Hepatocyte (in vitro differentiated cells): ENCODE data around the gene FBXL7.

ENCODE experiments used
- EZH2 ChIP-seq: fragments of 200-600 bp; sonication (generic); IDR thresholded peaks from 2 replicates; pipeline ENCODE4 v1.6.1; 2016; ENCODE audit warnings: antibody characterized with exemption, mild to moderate bottlenecking, borderline replicate concordance
- TF ChIP-seq, protein P1 (sequence below): fragments of 200-600 bp; sonication (generic); IDR thresholded peaks from 2 replicates; pipeline ENCODE4 v1.5.1; 2016; ENCODE audit warnings: antibody characterized with exemption, mild to moderate bottlenecking; ENCODE audit not compliant: poor library complexity

DNA sequence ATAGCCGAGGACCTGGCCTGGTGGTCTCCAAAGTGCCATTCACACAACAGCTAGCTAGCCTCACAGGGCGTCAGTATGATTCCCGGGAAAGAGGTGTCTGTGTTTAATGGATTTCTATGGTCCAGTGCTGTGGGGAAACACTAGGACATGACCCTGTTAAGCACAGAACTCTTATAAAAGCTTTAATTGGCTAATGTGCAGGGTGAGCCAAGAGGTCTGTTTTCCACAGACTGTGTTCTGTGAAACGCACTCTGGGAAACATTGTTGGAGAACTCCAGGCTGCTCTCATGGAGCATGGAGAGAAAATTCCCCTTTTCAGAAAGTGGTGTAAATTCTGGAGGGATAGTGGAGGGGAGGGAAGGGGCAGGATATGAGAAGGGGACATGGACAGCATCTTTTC is 331.4 kb downstream of the FBXL7 start:
- TF ChIP-seq, protein P1, sequence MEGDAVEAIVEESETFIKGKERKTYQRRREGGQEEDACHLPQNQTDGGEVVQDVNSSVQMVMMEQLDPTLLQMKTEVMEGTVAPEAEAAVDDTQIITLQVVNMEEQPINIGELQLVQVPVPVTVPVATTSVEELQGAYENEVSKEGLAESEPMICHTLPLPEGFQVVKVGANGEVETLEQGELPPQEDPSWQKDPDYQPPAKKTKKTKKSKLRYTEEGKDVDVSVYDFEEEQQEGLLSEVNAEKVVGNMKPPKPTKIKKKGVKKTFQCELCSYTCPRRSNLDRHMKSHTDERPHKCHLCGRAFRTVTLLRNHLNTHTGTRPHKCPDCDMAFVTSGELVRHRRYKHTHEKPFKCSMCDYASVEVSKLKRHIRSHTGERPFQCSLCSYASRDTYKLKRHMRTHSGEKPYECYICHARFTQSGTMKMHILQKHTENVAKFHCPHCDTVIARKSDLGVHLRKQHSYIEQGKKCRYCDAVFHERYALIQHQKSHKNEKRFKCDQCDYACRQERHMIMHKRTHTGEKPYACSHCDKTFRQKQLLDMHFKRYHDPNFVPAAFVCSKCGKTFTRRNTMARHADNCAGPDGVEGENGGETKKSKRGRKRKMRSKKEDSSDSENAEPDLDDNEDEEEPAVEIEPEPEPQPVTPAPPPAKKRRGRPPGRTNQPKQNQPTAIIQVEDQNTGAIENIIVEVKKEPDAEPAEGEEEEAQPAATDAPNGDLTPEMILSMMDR: no peak
- TF ChIP-seq EZH2: no peak
